Gastroesophageal sphincter (tissue), 3 donors: ENCODE data around the gene BACH2.

Experiments
- EP300 ChIP-seq: sonication (generic); formaldehyde crosslinking; IDR thresholded peaks from one replicate; pipeline ENCODE4 v1.6.1; 2017; ENCODE audit warnings: antibody characterized with exemption, mild to moderate bottlenecking
- TF ChIP-seq, protein P1 (sequence below), 4 experiments: fragments of 200-600 bp in 2 of 4; fragments of 450-650 bp in 2 of 4; sonication (generic) in 1 of 4; IDR thresholded peaks; one replicate each; pipeline ENCODE4 v1.5.1; 2017 to 2019; ENCODE audit warnings: antibody characterized with exemption in 4 of 4, mild to moderate bottlenecking in 2 of 4, moderate library complexity in 2 of 4

GRCh38 chr6:90079560-90080490 is 216.8 kb downstream of the BACH2 start:
- TF ChIP-seq, protein P1, sequence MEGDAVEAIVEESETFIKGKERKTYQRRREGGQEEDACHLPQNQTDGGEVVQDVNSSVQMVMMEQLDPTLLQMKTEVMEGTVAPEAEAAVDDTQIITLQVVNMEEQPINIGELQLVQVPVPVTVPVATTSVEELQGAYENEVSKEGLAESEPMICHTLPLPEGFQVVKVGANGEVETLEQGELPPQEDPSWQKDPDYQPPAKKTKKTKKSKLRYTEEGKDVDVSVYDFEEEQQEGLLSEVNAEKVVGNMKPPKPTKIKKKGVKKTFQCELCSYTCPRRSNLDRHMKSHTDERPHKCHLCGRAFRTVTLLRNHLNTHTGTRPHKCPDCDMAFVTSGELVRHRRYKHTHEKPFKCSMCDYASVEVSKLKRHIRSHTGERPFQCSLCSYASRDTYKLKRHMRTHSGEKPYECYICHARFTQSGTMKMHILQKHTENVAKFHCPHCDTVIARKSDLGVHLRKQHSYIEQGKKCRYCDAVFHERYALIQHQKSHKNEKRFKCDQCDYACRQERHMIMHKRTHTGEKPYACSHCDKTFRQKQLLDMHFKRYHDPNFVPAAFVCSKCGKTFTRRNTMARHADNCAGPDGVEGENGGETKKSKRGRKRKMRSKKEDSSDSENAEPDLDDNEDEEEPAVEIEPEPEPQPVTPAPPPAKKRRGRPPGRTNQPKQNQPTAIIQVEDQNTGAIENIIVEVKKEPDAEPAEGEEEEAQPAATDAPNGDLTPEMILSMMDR (IDR thresholded peaks at IDR 0.05), result no peak
- TF ChIP-seq EP300, result no peak
